ENCODE results near the gene COPG2. TPM values are rescaled to one million over a fixed set of nuclear protein-coding genes. Genes with fewer than 3 reads are reported as not detected.
A peak's percentile ranks its signal among the peaks of the same experiment; 100 is the strongest.

Gene COPG2
- total and polyA plus RNA-seq, 5 donors from 2014 or later: 1.1 to 6.1 (median 1.7) TPM

- Mint-ChIP-seq H3K27me3 (no peaks in the 10 kb centered on the region), H3K36me3 (peaks cover 49% of the 10 kb centered on the region)
- no peak for ATAC-seq (ENCODE audit: low read depth in 2 of 2)
Observed at GRCh38 chr7:130649004-130649790, 19.4 kb downstream of the COPG2 start.

GRCh38 chr7:130648580-130648979 lies 20.0 kb downstream of the COPG2 start:
- Histone ChIP-seq H3K27me3 (ENCODE audit: control insufficient read depth, insufficient read depth, low read length) (no peaks in the 10 kb centered on the region), H3K4me3 (ENCODE audit: low read depth, low read length) (no peak overlapping the region), H3K27ac (ENCODE audit: insufficient read depth, low read length, poor library complexity, severe bottlenecking) (no peak overlapping the region), H3K36me3 (ENCODE audit: control insufficient read depth, insufficient read depth, low read length) (peaks cover 8% of the 10 kb centered on the region), H3K4me1 (ENCODE audit: control insufficient read depth, insufficient read depth, low read length, poor library complexity, severe bottlenecking) (no peaks in the 10 kb centered on the region), H3K9me3 (ENCODE audit: control insufficient read depth in 2 of 2, low read length in 2 of 2) (no peaks in the 10 kb centered on the region)
- Mint-ChIP-seq H3K4me1 (peaks cover 3 to 12% (median 11%) of the 10 kb centered on the region in 4 donors), H3K27me3 (no peaks in the 10 kb centered on the region), H3K9me3 (peaks cover 0 to 6% (median 4%) of the 10 kb centered on the region in 7 donors), H3K27ac (no peak overlapping the region), H3K4me3 (no peak overlapping the region), H3K36me3 (peaks cover 48% of the 10 kb centered on the region)
- ATAC-seq (ENCODE audit: low read depth in 2 of 2): no peak
- DNase-seq: no peak

More at GRCh38 chr7:130649004-130649790, 19.4 kb downstream of the COPG2 start:
- peaks cover 3 to 12% (median 11%) of the 10 kb centered on the region in 4 donors for H3K4me1 Mint-ChIP-seq
- Histone ChIP-seq H3K27ac (ENCODE audit: insufficient read depth, low read length, poor library complexity, severe bottlenecking) (no peak overlapping the region), H3K4me1 (ENCODE audit: control insufficient read depth, insufficient read depth, low read length, poor library complexity, severe bottlenecking) (no peaks in the 10 kb centered on the region), H3K27me3 (ENCODE audit: control insufficient read depth, insufficient read depth, low read length) (no peaks in the 10 kb centered on the region), H3K36me3 (ENCODE audit: control insufficient read depth, insufficient read depth, low read length) (peaks cover 8% of the 10 kb centered on the region), H3K9me3 (ENCODE audit: control insufficient read depth in 2 of 2, low read length in 2 of 2) (no peaks in the 10 kb centered on the region), H3K4me3 (ENCODE audit: low read depth, low read length) (peak overlapping the region; percentile 20)
- DNase-seq: no peak
- H3K9me3 Mint-ChIP-seq: peaks cover 0 to 6% (median 4%) of the 10 kb centered on the region in 7 donors
- H3K27ac Mint-ChIP-seq: no peak overlapping the region
- H3K4me3 Mint-ChIP-seq: no peak overlapping the region

GRCh38 chr7:130642383-130642782 lies 26.2 kb downstream of the COPG2 start:
- H3K4me1 Mint-ChIP-seq: peaks cover 0 to 6% (median 0%) of the 10 kb centered on the region in 4 donors
- no peak overlapping the region for H3K4me3 Mint-ChIP-seq
- ATAC-seq (ENCODE audit: low read depth in 2 of 2) (no peak), DNase-seq (no peak)
- peaks cover 4% of the 10 kb centered on the region for H3K36me3 ChIP-seq (ENCODE audit: control insufficient read depth, insufficient read depth, low read length)
- peaks cover 0 to 6% (median 4%) of the 10 kb centered on the region in 7 donors for H3K9me3 Mint-ChIP-seq
- H3K9me3 ChIP-seq (ENCODE audit: control insufficient read depth in 2 of 2, low read length in 2 of 2): peaks cover 0 to 1% of the 10 kb centered on the region in 2 experiments
- peaks cover 36% of the 10 kb centered on the region for H3K36me3 Mint-ChIP-seq
- H3K4me3 ChIP-seq (ENCODE audit: low read depth, low read length): no peak overlapping the region
- H3K27ac ChIP-seq (ENCODE audit: insufficient read depth, low read length, poor library complexity, severe bottlenecking): no peak overlapping the region
- no peaks in the 10 kb centered on the region for H3K27me3 Mint-ChIP-seq
- H3K27me3 ChIP-seq (ENCODE audit: control insufficient read depth, insufficient read depth, low read length): no peaks in the 10 kb centered on the region
- H3K4me1 ChIP-seq (ENCODE audit: control insufficient read depth, insufficient read depth, low read length, poor library complexity, severe bottlenecking): no peaks in the 10 kb centered on the region
- H3K27ac Mint-ChIP-seq: no peak overlapping the region

- no peaks in the 10 kb centered on the region for H3K27me3 ChIP-seq (ENCODE audit: control insufficient read depth, insufficient read depth, low read length)
- H3K27ac ChIP-seq (ENCODE audit: insufficient read depth, low read length, poor library complexity, severe bottlenecking): no peak overlapping the region
- DNase-seq (no peak), ATAC-seq (ENCODE audit: low read depth in 2 of 2) (no peak)
- Mint-ChIP-seq H3K4me3 (no peak overlapping the region), H3K4me1 (peaks cover 0 to 6% (median 0%) of the 10 kb centered on the region in 4 donors), H3K36me3 (peaks cover 33% of the 10 kb centered on the region), H3K27me3 (no peaks in the 10 kb centered on the region), H3K9me3 (peaks cover 0 to 8% (median 4%) of the 10 kb centered on the region in 7 donors), H3K27ac (no peak overlapping the region)
- H3K9me3 ChIP-seq (ENCODE audit: control insufficient read depth in 2 of 2, low read length in 2 of 2): peaks cover 0 to 1% of the 10 kb centered on the region in 2 experiments
- H3K4me3 ChIP-seq (ENCODE audit: low read depth, low read length): no peak overlapping the region
- no peaks in the 10 kb centered on the region for H3K4me1 ChIP-seq (ENCODE audit: control insufficient read depth, insufficient read depth, low read length, poor library complexity, severe bottlenecking)
- H3K36me3 ChIP-seq (ENCODE audit: control insufficient read depth, insufficient read depth, low read length): peaks cover 4% of the 10 kb centered on the region
Observed at GRCh38 chr7:130641497-130641896, 27.1 kb downstream of the COPG2 start.

GRCh38 chr7:130641040-130641439 lies 27.5 kb downstream of the COPG2 start:
- H3K4me3 Mint-ChIP-seq: no peak overlapping the region
- H3K36me3 Mint-ChIP-seq: peaks cover 28% of the 10 kb centered on the region

GRCh38 chr7:130639388-130639787 lies 29.2 kb downstream of the COPG2 start:
- Histone ChIP-seq H3K27me3 (ENCODE audit: control insufficient read depth, insufficient read depth, low read length) (no peaks in the 10 kb centered on the region), H3K27ac (ENCODE audit: insufficient read depth, low read length, poor library complexity, severe bottlenecking) (no peak overlapping the region), H3K4me3 (ENCODE audit: low read depth, low read length) (no peak overlapping the region), H3K9me3 (ENCODE audit: control insufficient read depth in 2 of 2, low read length in 2 of 2) (peaks cover 0 to 1% of the 10 kb centered on the region in 2 experiments), H3K36me3 (ENCODE audit: control insufficient read depth, insufficient read depth, low read length) (peaks cover 4% of the 10 kb centered on the region), H3K4me1 (ENCODE audit: control insufficient read depth, insufficient read depth, low read length, poor library complexity, severe bottlenecking) (no peaks in the 10 kb centered on the region)
- ATAC-seq (ENCODE audit: low read depth in 2 of 2): no peak
- H3K4me3 Mint-ChIP-seq: no peak overlapping the region
- peaks cover 19% of the 10 kb centered on the region for H3K36me3 Mint-ChIP-seq
- DNase-seq: no peak
- H3K4me1 Mint-ChIP-seq: peaks cover 0 to 6% (median 0%) of the 10 kb centered on the region in 4 donors
- H3K27me3 Mint-ChIP-seq: no peaks in the 10 kb centered on the region
- H3K9me3 Mint-ChIP-seq: peaks cover 0 to 18% (median 10%) of the 10 kb centered on the region in 7 donors
- no peak overlapping the region for H3K27ac Mint-ChIP-seq

More at GRCh38 chr7:130641040-130641439, 27.5 kb downstream of the COPG2 start:
- H3K27ac Mint-ChIP-seq: no peak overlapping the region
- peaks cover 4% of the 10 kb centered on the region for H3K36me3 ChIP-seq (ENCODE audit: control insufficient read depth, insufficient read depth, low read length)
- H3K4me3 ChIP-seq (ENCODE audit: low read depth, low read length): no peak overlapping the region
- H3K27me3 Mint-ChIP-seq: no peaks in the 10 kb centered on the region
- no peak overlapping the region for H3K27ac ChIP-seq (ENCODE audit: insufficient read depth, low read length, poor library complexity, severe bottlenecking)
- peaks cover 0 to 1% of the 10 kb centered on the region in 2 experiments for H3K9me3 ChIP-seq (ENCODE audit: control insufficient read depth in 2 of 2, low read length in 2 of 2)
- ATAC-seq (ENCODE audit: low read depth in 2 of 2): no peak
- peaks cover 0 to 6% (median 0%) of the 10 kb centered on the region in 4 donors for H3K4me1 Mint-ChIP-seq
- H3K4me1 ChIP-seq (ENCODE audit: control insufficient read depth, insufficient read depth, low read length, poor library complexity, severe bottlenecking): no peaks in the 10 kb centered on the region
- no peaks in the 10 kb centered on the region for H3K27me3 ChIP-seq (ENCODE audit: control insufficient read depth, insufficient read depth, low read length)
- DNase-seq: no peak
- H3K9me3 Mint-ChIP-seq: peaks cover 0 to 10% (median 4%) of the 10 kb centered on the region in 7 donors

- Histone ChIP-seq H3K36me3 (ENCODE audit: control insufficient read depth, insufficient read depth, low read length) (no peaks in the 10 kb centered on the region), H3K27ac (ENCODE audit: insufficient read depth, low read length, poor library complexity, severe bottlenecking) (no peak overlapping the region), H3K4me1 (ENCODE audit: control insufficient read depth, insufficient read depth, low read length, poor library complexity, severe bottlenecking) (no peaks in the 10 kb centered on the region), H3K27me3 (ENCODE audit: control insufficient read depth, insufficient read depth, low read length) (no peaks in the 10 kb centered on the region), H3K4me3 (ENCODE audit: low read depth, low read length) (no peak overlapping the region), H3K9me3 (ENCODE audit: control insufficient read depth in 2 of 2, low read length in 2 of 2) (peaks cover 12 to 18% of the 10 kb centered on the region in 2 experiments)
- peaks cover 5 to 63% (median 23%) of the 10 kb centered on the region in 7 donors for H3K9me3 Mint-ChIP-seq
- no peak for ATAC-seq (ENCODE audit: low read depth in 2 of 2)
- no peak overlapping the region for H3K4me3 Mint-ChIP-seq
- H3K4me1 Mint-ChIP-seq: no peaks in the 10 kb centered on the region
- H3K27me3 Mint-ChIP-seq: no peaks in the 10 kb centered on the region
- no peak for DNase-seq
- H3K27ac Mint-ChIP-seq: peak overlapping the region in 1 of 3 donors; percentile 40
- peaks cover 7% of the 10 kb centered on the region for H3K36me3 Mint-ChIP-seq
Observed at GRCh38 chr7:130632111-130632510, 36.4 kb downstream of the COPG2 start.

All from CD4-positive, CD25-positive, alpha-beta regulatory T cell (primary cell).